H1 (cell line): ENCODE data around the gene SLC38A2. TPM values are rescaled to one million over a fixed set of nuclear protein-coding genes. Genes with fewer than 3 reads are reported as not detected.

ENCODE experiments used
- CTCF ChIA-PET: fragments of 300-600 bp; sonication (Branson Sonifier 250); formaldehyde crosslinking; loops from one replicate; lab custom pipeline; 2021; ENCODE audit not compliant: partially characterized antibody; lab: Charles Lee
- POLR2A ChIA-PET: fragments of 300-600 bp; sonication (Branson Sonifier 250); formaldehyde crosslinking; loops from one replicate; lab custom pipeline; 2021; ENCODE audit warnings: inconsistent platforms; ENCODE audit not compliant: partially characterized antibody; lab: Charles Lee
- DNase-seq, 2 experiments: peaks; one replicate each; pipeline versions ENCODE4 v3.0.0 to v3.0.0-alpha.2; 2010 to 2022; ENCODE audit warnings: low spot score in 2 of 2, low read depth in 1 of 2, mixed read lengths in 1 of 2
- FAIRE-seq: peaks from 2 replicates; lab custom pipeline; 2011; peaks lifted over from hg19 to GRCh38; lab: Jason Lieb, UNC
- H2AFZ ChIP-seq: 2 replicates; pipeline ENCODE4 v1.8.1; 2012; ENCODE audit warnings: low read length, inconsistent platforms
- H2AK5ac ChIP-seq: 2 replicates; pipeline ENCODE4 v1.6.1; 2013; ENCODE audit warnings: low read depth, low read length
- H2BK120ac ChIP-seq: replicated peaks from 2 replicates; pipeline ENCODE3; 2013; ENCODE audit warnings: low read depth, low read length, inconsistent platforms
- H2BK12ac ChIP-seq: 2 replicates; pipeline ENCODE4 v1.6.1; 2013; ENCODE audit warnings: low read depth, low read length
- H2BK15ac ChIP-seq: 2 replicates; pipeline ENCODE4 v1.6.1; 2013; ENCODE audit warnings: low read length
- H2BK20ac ChIP-seq: 2 replicates; pipeline ENCODE4 v1.6.1; 2013; ENCODE audit warnings: low read length
- H2BK5ac ChIP-seq: 2 replicates; pipeline ENCODE4 v1.6.1; 2013; ENCODE audit warnings: low read depth, low read length
- H3K14ac ChIP-seq: 2 replicates; pipeline ENCODE4 v1.6.1; 2013; ENCODE audit warnings: inconsistent platforms; ENCODE audit not compliant: insufficient read length
- H3K18ac ChIP-seq: 2 replicates; pipeline ENCODE4 v1.6.1; 2013; ENCODE audit warnings: low read length; ENCODE audit errors: extremely low read depth
- H3K23ac ChIP-seq: 2 replicates; pipeline ENCODE4 v1.6.1; 2013; ENCODE audit warnings: inconsistent platforms; ENCODE audit not compliant: insufficient read length
- H3K23me2 ChIP-seq: 2 replicates; pipeline ENCODE4 v1.6.1; 2013; ENCODE audit warnings: low read depth, low read length
- H3K27ac ChIP-seq: 2 replicates; pipeline ENCODE4 v1.6.1; 2011; ENCODE audit warnings: low read depth, low read length, inconsistent platforms
- H3K27me3 ChIP-seq, 4 experiments: replicated peaks in 1 of 4; 1 replicate in 1 of 4; 2 replicates in 3 of 4; pipeline versions ENCODE4 v1.6.1 to v1.8.1; 2011 to 2013; ENCODE audit warnings: low read length in 3 of 4, mild to moderate bottlenecking in 3 of 4, inconsistent platforms in 2 of 4, mixed read lengths in 2 of 4, moderate library complexity in 1 of 4; ENCODE audit not compliant: control insufficient read depth in 3 of 4, insufficient read depth in 3 of 4; ENCODE audit errors: extremely low read depth in 1 of 4
- H3K36me3 ChIP-seq, 4 experiments: 2 replicates each; pipeline versions ENCODE4 v1.6.1 to v1.8.1; 2011 to 2013; ENCODE audit warnings: mild to moderate bottlenecking in 4 of 4, low read length in 3 of 4, moderate library complexity in 2 of 4, control low read depth in 1 of 4, inconsistent platforms in 1 of 4; ENCODE audit not compliant: insufficient read depth in 4 of 4, control insufficient read depth in 2 of 4
- H3K4ac ChIP-seq: replicated peaks from 2 replicates; pipeline ENCODE3; 2013; ENCODE audit warnings: low read length, low read depth, mixed read lengths, inconsistent platforms; ENCODE audit not compliant: insufficient read length
- H3K4me1 ChIP-seq, 4 experiments: replicated peaks in 1 of 4; 1 replicate in 1 of 4; 2 replicates in 3 of 4; pipeline versions ENCODE4 v1.6.1 to v1.8.1; 2011 to 2013; ENCODE audit warnings: low read length in 3 of 4, inconsistent platforms in 2 of 4, mixed read lengths in 1 of 4; ENCODE audit not compliant: insufficient read depth in 4 of 4, control insufficient read depth in 3 of 4
- H3K4me2 ChIP-seq, 2 experiments: 2 replicates each; pipeline versions ENCODE4 v1.6.1 to v1.8.1; 2011 to 2013; ENCODE audit warnings: low read depth in 2 of 2, low read length in 2 of 2, control low read depth in 1 of 2, inconsistent platforms in 1 of 2, mild to moderate bottlenecking in 1 of 2; ENCODE audit not compliant: insufficient read depth in 1 of 2
- H3K4me3 ChIP-seq, 4 experiments: fragments of 200-600, 300-600 bp in 1 of 4; sonication (generic), shearing (Covaris generic), sonication (Bioruptor Twin) in 1 of 4; 2 replicates each; pipeline versions ENCODE4 v1.5.1 to v1.8.1; 2011 to 2016; ENCODE audit warnings: low read length in 4 of 4, low read depth in 3 of 4, control low read depth in 2 of 4, inconsistent platforms in 2 of 4, mild to moderate bottlenecking in 2 of 4, mixed read lengths in 1 of 4, moderate library complexity in 1 of 4; ENCODE audit not compliant: insufficient read depth in 2 of 4; ENCODE audit errors: extremely low read depth in 1 of 4
- H3K56ac ChIP-seq: replicated peaks from 2 replicates; pipeline ENCODE3; 2013; ENCODE audit warnings: low read depth, mild to moderate bottlenecking, mixed read lengths, low read length, inconsistent platforms; ENCODE audit not compliant: insufficient read length
- H3K79me1 ChIP-seq: 2 replicates; pipeline ENCODE4 v1.6.1; 2013; ENCODE audit warnings: low read depth, low read length, control low read depth
- H3K79me2 ChIP-seq, 2 experiments: 2 replicates each; pipeline versions ENCODE4 v1.6.1 to v1.8.1; 2012 to 2013; ENCODE audit warnings: low read length in 2 of 2, mild to moderate bottlenecking in 2 of 2, inconsistent platforms in 1 of 2; ENCODE audit not compliant: insufficient read depth in 2 of 2, control insufficient read depth in 1 of 2
- H3K9ac ChIP-seq, 4 experiments: replicated peaks in 1 of 4; 1 replicate in 1 of 4; 2 replicates in 3 of 4; pipeline versions ENCODE4 v1.6.1 to v1.8.1; 2011 to 2013; ENCODE audit warnings: low read depth in 3 of 4, low read length in 3 of 4, control low read depth in 2 of 4, mild to moderate bottlenecking in 2 of 4, moderate library complexity in 2 of 4, inconsistent platforms in 1 of 4; ENCODE audit errors: extremely low read depth in 1 of 4
- H3K9me3 ChIP-seq, 2 experiments: 2 replicates each; pipeline versions ENCODE4 v1.6.1 to v1.8.1; 2012 to 2013; ENCODE audit warnings: mild to moderate bottlenecking in 2 of 2, moderate library complexity in 2 of 2, control low read depth in 1 of 2, inconsistent platforms in 1 of 2, low read depth in 1 of 2, low read length in 1 of 2, mixed read lengths in 1 of 2; ENCODE audit not compliant: insufficient read depth in 2 of 2
- H4K20me1 ChIP-seq, 2 experiments: replicated peaks in 1 of 2; 2 replicates each; pipeline versions ENCODE3 to v1.8.1; 2011 to 2013; ENCODE audit warnings: inconsistent platforms in 2 of 2, low read length in 2 of 2, mild to moderate bottlenecking in 1 of 2; ENCODE audit not compliant: insufficient read depth in 2 of 2, control insufficient read depth in 1 of 2
- H4K5ac ChIP-seq: 2 replicates; pipeline ENCODE4 v1.6.1; 2013; ENCODE audit warnings: low read length, low read depth, mixed read lengths, inconsistent platforms; ENCODE audit not compliant: insufficient read length
- H4K8ac ChIP-seq: 2 replicates; pipeline ENCODE4 v1.8.0; 2013; ENCODE audit warnings: mild to moderate bottlenecking, moderate library complexity, low read length, inconsistent platforms; ENCODE audit not compliant: insufficient read depth; ENCODE audit errors: extremely low read depth
- H4K91ac ChIP-seq: replicated peaks from 2 replicates; pipeline ENCODE3; 2013; ENCODE audit warnings: low read length, mixed read lengths, inconsistent platforms; ENCODE audit not compliant: insufficient read length
- GTF2F1 ChIP-seq: IDR thresholded peaks from 2 replicates; pipeline ENCODE4 v1.6.1; 2012; ENCODE audit warnings: low read depth, low read length, improper control_type of control experiment, borderline replicate concordance
- KDM4A ChIP-seq: IDR thresholded peaks from one replicate; pipeline ENCODE4 v1.7.1; 2012; ENCODE audit warnings: low read depth, mild to moderate bottlenecking, moderate library complexity, low read length, inconsistent platforms; ENCODE audit not compliant: severe bottlenecking
- SAP30 ChIP-seq: fragments of 300-600 bp; sonication (generic); IDR thresholded peaks from 2 replicates; pipeline ENCODE4 v1.7.1; 2012; ENCODE audit warnings: low read length, moderate library complexity, mild to moderate bottlenecking, inconsistent platforms; ENCODE audit not compliant: insufficient read depth, insufficient replicate concordance
- SIX5 ChIP-seq: IDR thresholded peaks from 2 replicates; pipeline ENCODE4 v1.6.1; 2011; ENCODE audit warnings: mild to moderate bottlenecking, low read depth, low read length
- YY1 ChIP-seq: IDR thresholded peaks from 2 replicates; pipeline ENCODE4 v1.6.1; 2011; ENCODE audit warnings: low read depth, mild to moderate bottlenecking, low read length
- WGBS, 2 experiments: shearing (Covaris generic) in 1 of 2; methylation state at CpG; one replicate each; pipeline versions ENCODE4 v1.1.6 to v1.1.7; 2013 to 2015; ENCODE audit warnings: low lambda C conversion rate in 2 of 2, mixed read lengths in 2 of 2, inconsistent platforms in 1 of 2, low coverage in 1 of 2, missing lambda C conversion rate in 1 of 2; ENCODE audit not compliant: insufficient replicate concordance in 2 of 2, insufficient coverage in 1 of 2, insufficient read length in 1 of 2; ENCODE audit errors: extremely low coverage in 1 of 2, missing lambda C conversion rate in 1 of 2; 5-methylcytosine and 5-hydroxymethylcytosine counted together
- polyA plus RNA-seq, 7 experiments: library from polyadenylated mRNA; depleted of rRNA in 3 of 7; stranded (reverse) in 5 of 7; unstranded in 2 of 7; fragments of >200 nt in 5 of 7; fragments of 200-250 nt in 2 of 7; gene quantifications; 1 replicate in 5 of 7; 2 replicates in 1 of 7; 4 replicates in 1 of 7; pipeline versions ENCODE4 v1.2.1 to v1.2.3, GENCODE V29; 2011 to 2013; ENCODE audit warnings: missing spikeins in 2 of 7, mixed read lengths in 2 of 7
- total RNA-seq: library from RNA; stranded (reverse); fragmentation: NEBNext Ultra II Directional; extraction: Animal tissue kit (Norgen Biotek cat#: 25700); gene quantifications from 2 replicates; pipeline ENCODE4 v1.2.1, GENCODE V29; 2021
- TF ChIP-seq, protein P1 (sequence below), 3 experiments: IDR thresholded peaks; 1 replicate in 2 of 3; 2 replicates in 1 of 3; pipeline versions ENCODE4 v1.5.1 to v1.6.1; 2011; ENCODE audit warnings: low read length in 3 of 3, mild to moderate bottlenecking in 3 of 3, inconsistent platforms in 2 of 3, low read depth in 1 of 3, moderate library complexity in 1 of 3; ENCODE audit not compliant: insufficient read depth in 1 of 3; ENCODE audit errors: control extremely low read depth in 1 of 3

The SLC38A2 gene
- total and polyA plus RNA-seq, 2 of the 8 experiments (the other 6 are each of a cell fraction or from before 2014, with no cell fraction given), result 163 to 684 TPM

DNA sequence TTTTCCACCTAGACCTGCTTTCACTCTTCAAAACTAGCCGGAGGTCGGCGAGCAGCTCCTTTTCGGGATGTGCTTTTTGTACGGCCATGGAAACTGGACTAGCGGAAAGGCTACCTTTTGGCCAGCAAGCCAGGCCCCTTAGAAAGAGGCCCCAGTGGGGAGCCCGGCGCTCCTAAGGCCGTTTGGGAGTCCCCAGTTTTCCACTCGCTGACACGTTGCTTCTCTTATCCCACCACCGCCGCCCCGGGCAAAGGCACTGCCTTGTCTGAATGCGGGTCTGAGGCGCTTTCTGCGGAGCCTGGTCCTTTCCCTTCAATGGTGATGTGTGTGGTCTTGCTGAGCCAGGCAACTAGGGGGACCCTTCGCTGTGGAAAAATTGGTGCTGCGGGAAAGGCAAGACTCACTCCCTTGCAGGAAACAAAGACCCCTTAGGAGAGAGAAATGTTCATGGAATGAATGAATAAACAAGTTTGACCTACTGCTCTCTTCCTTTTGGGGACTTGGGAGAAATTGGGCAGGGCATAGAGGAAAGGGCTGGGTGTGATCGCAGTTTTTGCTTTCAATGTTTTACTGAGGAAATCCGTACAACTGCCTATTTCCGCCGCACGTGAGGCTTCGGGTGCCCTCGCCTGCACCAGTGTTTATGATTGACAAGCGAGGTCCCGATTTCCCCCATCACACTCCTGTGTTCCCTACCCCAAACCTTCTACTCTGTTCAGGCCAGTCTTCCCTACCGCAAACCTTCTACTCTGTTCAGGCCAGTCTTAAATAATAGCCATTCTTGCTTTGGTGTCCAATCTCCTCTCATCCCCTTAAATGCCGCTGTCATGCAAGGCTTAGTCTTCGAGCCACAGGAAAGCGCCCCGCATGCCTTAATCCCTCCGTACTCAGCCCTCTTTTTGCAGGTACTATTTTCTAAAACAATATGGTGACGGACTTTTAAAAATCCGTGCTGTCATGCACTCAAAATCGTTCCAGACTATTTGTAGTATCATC, 1.0 kb upstream of the SLC38A2 start:
- Histone ChIP-seq H2AK5ac (peak overlapping the region; percentile 5; the same call in 1 of the 2 replicates), H3K27me3 (no peaks in the 10 kb centered on the region), H3K36me3 (peaks cover 11 to 31% (median 26%) of the 10 kb centered on the region in 4 experiments), H3K56ac (peak overlapping the region; percentile 43), H3K18ac (peak overlapping the region; percentile 89), H3K4ac (peak overlapping the region; percentile 16), H2AFZ (peak overlapping the region; percentile 73), H4K5ac (no peak overlapping the region), H3K4me1 (peaks cover 7 to 11% (median 9%) of the 10 kb centered on the region in 4 experiments; a peak in 6 of 7 replicates), H2BK20ac (peak overlapping the region; percentile 77; the same call in 1 of the 2 replicates), H2BK120ac (peak overlapping the region; percentile 0), H3K14ac (no peak overlapping the region), H2BK5ac (peak overlapping the region; percentile 83), H4K8ac (peak overlapping the region; percentile 32; the same call in 1 of the 2 replicates), H4K91ac (peak overlapping the region; percentile 13), H3K4me2 (peak overlapping the region; percentile 88 to 92), H3K4me3 (peak overlapping the region; percentile 74 to 87 (median 84)), H2BK12ac (peak overlapping the region; percentile 98), H3K23ac (no peak overlapping the region), H4K20me1 (peaks cover 21% of the 10 kb centered on the region in 2 experiments), H3K79me2 (peaks cover 24 to 40% of the 10 kb centered on the region in 2 experiments), H3K27ac (peak overlapping the region; percentile 31), H3K9me3 (no peaks in the 10 kb centered on the region), H3K79me1 (no peaks in the 10 kb centered on the region), H3K9ac (peak overlapping the region; percentile 54 to 85 (median 60)), H2BK15ac (peak overlapping the region; percentile 85; the same call in 1 of the 2 replicates), H3K23me2 (peaks cover 13% of the 10 kb centered on the region; the same call in 1 of the 2 replicates)
- ChIA-PET POLR2A (interaction anchor here (0.7 to 15.4 kb wide), 23 partner anchors 6 to 651 kb away, joined by 3 to 263 read pairs (median 3); partner anchors contain the start of genes SLC38A1 and SLC38A2), CTCF (interaction anchor here (1.0 kb wide), 1 partner anchor 648 kb away, joined by 3 read pairs; no protein-coding TSS in a partner anchor)
- DNase-seq, result peak in 1 of 2 experiments; percentile 83
- FAIRE-seq, result no peak
- 16% methylated on average over 37 of the region's 37 CpGs; no CpG with 5 or more reads in 1 of the 2 experiments for WGBS, 2 experiments
- TF ChIP-seq GTF2F1, result no peak
- 0 out of 2 replicates have a peak, but pooled peaks have one; percentile 51 for TF ChIP-seq YY1
- TF ChIP-seq KDM4A, result peak; percentile 61
- TF ChIP-seq, protein P1, sequence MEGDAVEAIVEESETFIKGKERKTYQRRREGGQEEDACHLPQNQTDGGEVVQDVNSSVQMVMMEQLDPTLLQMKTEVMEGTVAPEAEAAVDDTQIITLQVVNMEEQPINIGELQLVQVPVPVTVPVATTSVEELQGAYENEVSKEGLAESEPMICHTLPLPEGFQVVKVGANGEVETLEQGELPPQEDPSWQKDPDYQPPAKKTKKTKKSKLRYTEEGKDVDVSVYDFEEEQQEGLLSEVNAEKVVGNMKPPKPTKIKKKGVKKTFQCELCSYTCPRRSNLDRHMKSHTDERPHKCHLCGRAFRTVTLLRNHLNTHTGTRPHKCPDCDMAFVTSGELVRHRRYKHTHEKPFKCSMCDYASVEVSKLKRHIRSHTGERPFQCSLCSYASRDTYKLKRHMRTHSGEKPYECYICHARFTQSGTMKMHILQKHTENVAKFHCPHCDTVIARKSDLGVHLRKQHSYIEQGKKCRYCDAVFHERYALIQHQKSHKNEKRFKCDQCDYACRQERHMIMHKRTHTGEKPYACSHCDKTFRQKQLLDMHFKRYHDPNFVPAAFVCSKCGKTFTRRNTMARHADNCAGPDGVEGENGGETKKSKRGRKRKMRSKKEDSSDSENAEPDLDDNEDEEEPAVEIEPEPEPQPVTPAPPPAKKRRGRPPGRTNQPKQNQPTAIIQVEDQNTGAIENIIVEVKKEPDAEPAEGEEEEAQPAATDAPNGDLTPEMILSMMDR (IDR thresholded peaks at IDR 0.05; ENCODE audit: control extremely low read depth in 1 of 3, insufficient read depth in 1 of 3, low read depth in 1 of 3, low read length in 3 of 3), result peak in 2 of 3 experiments; percentile 15 to 33; a peak in 2 of 4 replicates
- TF ChIP-seq SIX5, result no peak
- no peak for TF ChIP-seq SAP30
